ENCODE results near the gene IGFL4.

DNA sequence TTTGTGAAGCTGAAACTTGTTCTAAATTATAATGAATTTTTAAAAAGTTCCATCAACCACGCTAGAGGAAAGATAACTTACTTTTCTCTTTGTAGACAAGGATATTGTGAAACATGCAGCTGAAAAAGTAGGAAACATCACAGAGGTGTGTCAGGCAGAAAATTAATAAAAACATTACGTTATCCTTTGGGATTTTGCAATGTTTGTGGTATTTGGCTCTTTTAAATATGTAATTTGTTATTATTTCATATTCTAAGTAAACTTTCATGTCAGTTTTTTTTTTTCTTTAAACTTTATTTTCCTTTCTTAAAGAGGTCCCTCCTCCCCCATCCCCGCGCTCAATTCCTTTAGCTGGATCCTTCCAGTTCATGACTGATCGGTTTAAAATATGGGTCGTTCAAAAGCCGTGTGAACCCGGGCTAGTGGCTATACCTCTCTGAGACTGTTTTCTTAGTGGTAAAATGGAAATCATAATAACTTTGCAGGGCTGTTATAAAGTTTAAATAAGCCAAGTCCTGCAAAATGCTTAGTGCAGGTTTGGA, 46.3 kb downstream of the IGFL4 start:
- TF ChIP-seq EZH2 (IDR thresholded peaks at IDR 0.05; ENCODE audit: borderline replicate concordance) (no peak), CTCF (IDR thresholded peaks at IDR 0.05; ENCODE audit: poor library complexity) (no peak)

Data from hepatocyte (in vitro differentiated cells).